ENCODE measurements around the gene SKAP2.

The SKAP2 gene

GRCh38 chr7:26704786-26705185, 159.6 kb downstream of the SKAP2 start:
- H3K36me3 ChIP-seq (ENCODE audit: control insufficient read depth, insufficient read depth, low read length), result no peaks in the 10 kb centered on the region
- H2AFZ ChIP-seq, result no peak overlapping the region
- H3K9ac ChIP-seq, result no peak overlapping the region
- TF ChIP-seq CTCF (IDR thresholded peaks at IDR 0.05), result no peak
- no peaks in the 10 kb centered on the region for H3K9me3 ChIP-seq (ENCODE audit: control insufficient read depth, low read length)
- no peaks in the 10 kb centered on the region for H3K27me3 ChIP-seq (ENCODE audit: control insufficient read depth, insufficient read depth, low read length)
- H3K27ac ChIP-seq, result no peak overlapping the region
- H3K79me2 ChIP-seq, result no peaks in the 10 kb centered on the region
- H3K4me2 ChIP-seq (ENCODE audit: low read length), result no peak overlapping the region
- H3K4me1 ChIP-seq, result no peaks in the 10 kb centered on the region
- no peak overlapping the region for H3K4me3 ChIP-seq (ENCODE audit: low read depth, low read length)

GRCh38 chr7:26704036-26704435, 160.4 kb downstream of the SKAP2 start:
- Histone ChIP-seq H3K79me2 (no peaks in the 10 kb centered on the region), H3K27ac (no peak overlapping the region), H3K4me3 (ENCODE audit: low read depth, low read length) (no peak overlapping the region)

GRCh38 chr7:26700893-26701292, 163.5 kb downstream of the SKAP2 start:
- no peak overlapping the region for H3K4me2 ChIP-seq (ENCODE audit: low read length)
- no peaks in the 10 kb centered on the region for H3K4me1 ChIP-seq
- no peak for TF ChIP-seq CTCF (IDR thresholded peaks at IDR 0.05)
- H3K4me3 ChIP-seq (ENCODE audit: low read depth, low read length), result no peak overlapping the region
- no peaks in the 10 kb centered on the region for H3K9me3 ChIP-seq (ENCODE audit: control insufficient read depth, low read length)
- H2AFZ ChIP-seq, result no peak overlapping the region
- no peak overlapping the region for H3K9ac ChIP-seq
- no peaks in the 10 kb centered on the region for H3K79me2 ChIP-seq
- no peaks in the 10 kb centered on the region for H3K27me3 ChIP-seq (ENCODE audit: control insufficient read depth, insufficient read depth, low read length)
- no peak overlapping the region for H3K27ac ChIP-seq
- H3K36me3 ChIP-seq (ENCODE audit: control insufficient read depth, insufficient read depth, low read length), result no peaks in the 10 kb centered on the region

More at GRCh38 chr7:26704036-26704435, 160.4 kb downstream of the SKAP2 start:
- H3K36me3 ChIP-seq (ENCODE audit: control insufficient read depth, insufficient read depth, low read length), result no peaks in the 10 kb centered on the region
- H3K27me3 ChIP-seq (ENCODE audit: control insufficient read depth, insufficient read depth, low read length), result no peaks in the 10 kb centered on the region
- no peak overlapping the region for H3K9ac ChIP-seq
- H2AFZ ChIP-seq, result no peak overlapping the region
- no peaks in the 10 kb centered on the region for H3K4me1 ChIP-seq
- H3K9me3 ChIP-seq (ENCODE audit: control insufficient read depth, low read length), result no peaks in the 10 kb centered on the region
- TF ChIP-seq CTCF (IDR thresholded peaks at IDR 0.05), result no peak
- H3K4me2 ChIP-seq (ENCODE audit: low read length), result no peak overlapping the region

GRCh38 chr7:26700386-26700785, 164.0 kb downstream of the SKAP2 start:
- H3K9ac ChIP-seq, result no peak overlapping the region
- no peak overlapping the region for H2AFZ ChIP-seq
- no peak overlapping the region for H3K27ac ChIP-seq
- H3K36me3 ChIP-seq (ENCODE audit: control insufficient read depth, insufficient read depth, low read length), result no peaks in the 10 kb centered on the region
- H3K4me3 ChIP-seq (ENCODE audit: low read depth, low read length), result no peak overlapping the region
- no peak overlapping the region for H3K4me2 ChIP-seq (ENCODE audit: low read length)
- no peaks in the 10 kb centered on the region for H3K27me3 ChIP-seq (ENCODE audit: control insufficient read depth, insufficient read depth, low read length)
- no peaks in the 10 kb centered on the region for H3K4me1 ChIP-seq
- H3K79me2 ChIP-seq, result no peaks in the 10 kb centered on the region
- TF ChIP-seq CTCF (IDR thresholded peaks at IDR 0.05), result no peak
- no peaks in the 10 kb centered on the region for H3K9me3 ChIP-seq (ENCODE audit: control insufficient read depth, low read length)

- H3K79me2 ChIP-seq, result no peaks in the 10 kb centered on the region
- H3K4me2 ChIP-seq (ENCODE audit: low read length), result no peak overlapping the region
- H3K4me3 ChIP-seq (ENCODE audit: low read depth, low read length), result no peak overlapping the region
- no peaks in the 10 kb centered on the region for H3K4me1 ChIP-seq
- no peak overlapping the region for H3K9ac ChIP-seq
- no peaks in the 10 kb centered on the region for H3K27me3 ChIP-seq (ENCODE audit: control insufficient read depth, insufficient read depth, low read length)
- no peak for TF ChIP-seq CTCF (IDR thresholded peaks at IDR 0.05)
- no peaks in the 10 kb centered on the region for H3K36me3 ChIP-seq (ENCODE audit: control insufficient read depth, insufficient read depth, low read length)
- no peaks in the 10 kb centered on the region for H3K9me3 ChIP-seq (ENCODE audit: control insufficient read depth, low read length)
- no peak overlapping the region for H3K27ac ChIP-seq
- H2AFZ ChIP-seq, result no peak overlapping the region
These were observed 164.6 kb downstream of the SKAP2 start for GRCh38 chr7:26699766-26700165.

Data from parathyroid adenoma (tissue), 2 donors.